ENCODE measurements around the gene OSTM1. TPM values are rescaled to one million over a fixed set of nuclear protein-coding genes. Genes with fewer than 3 reads are reported as not detected.

The OSTM1 gene
- total and polyA plus RNA-seq, 2 experiments from 2014 or later = 27.0 to 29.3 TPM

DNA sequence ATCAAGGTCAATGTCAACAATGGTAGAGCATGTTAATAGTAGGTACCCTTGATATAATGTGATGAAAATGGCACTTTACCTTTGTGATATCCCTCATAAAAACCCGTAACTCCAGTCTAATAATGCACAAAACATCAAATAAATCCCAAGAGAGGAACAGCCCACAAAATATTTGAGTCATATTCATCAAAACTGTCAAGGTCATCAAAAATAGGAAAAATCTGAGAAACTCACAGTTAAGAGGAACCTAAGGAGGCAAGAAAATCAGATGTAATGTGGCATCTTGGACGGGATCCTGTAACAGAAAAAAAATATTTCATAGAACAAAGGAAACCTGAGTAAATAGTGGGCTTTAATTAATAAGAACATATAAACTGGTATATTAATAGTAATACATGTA lies 25.5 kb upstream of the OSTM1 start:
- Histone ChIP-seq H3K9me2 (ENCODE audit: insufficient read depth) (no peaks in the 10 kb centered on the region), H3K4me2 (ENCODE audit: unreplicated experiment) (no peak overlapping the region)
- in situ Hi-C loops (cut with MboI) = loop anchor here (25.0 kb wide), 1 partner anchor 962 kb away; no protein-coding TSS in a partner anchor

DNA sequence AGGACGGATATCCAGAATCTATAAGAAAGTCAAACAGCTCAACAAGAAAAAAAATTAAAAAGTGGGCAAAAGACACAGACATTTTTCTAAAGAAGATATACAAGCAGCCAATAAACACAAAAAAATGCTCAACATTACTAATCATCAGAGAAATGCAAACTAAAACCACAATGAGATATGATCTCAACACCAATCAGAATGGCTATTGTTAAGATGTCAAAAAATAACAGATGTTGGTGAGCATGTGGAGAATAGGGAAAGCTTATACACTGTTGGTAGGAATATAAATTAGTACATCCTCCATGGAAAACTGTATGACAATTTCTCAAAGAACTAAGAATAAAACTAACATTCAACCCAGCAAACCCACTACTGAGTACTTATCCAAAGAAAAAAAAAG lies 23.3 kb upstream of the OSTM1 start:
- H3K79me2 ChIP-seq (ENCODE audit: insufficient read depth) = no peaks in the 10 kb centered on the region

More for the DNA sequence above, 25.5 kb upstream of the OSTM1 start:
- Histone ChIP-seq H3F3A (ENCODE audit: insufficient read depth) (no peaks in the 10 kb centered on the region), H3K27me3 (replicated peaks; ENCODE audit: insufficient read depth) (peaks cover 20% of the 10 kb centered on the region; the same call in 1 of the 2 replicates), H3K79me2 (ENCODE audit: insufficient read depth) (no peaks in the 10 kb centered on the region), H3K36me3 (ENCODE audit: low read depth) (no peaks in the 10 kb centered on the region), H3K27ac (no peak overlapping the region), H3K9me3 (ENCODE audit: low read depth) (no peaks in the 10 kb centered on the region), H3K9ac (no peak overlapping the region), H2AFZ (no peak overlapping the region), H3K4me3 (no peak overlapping the region), H4K20me1 (ENCODE audit: insufficient read depth) (no peaks in the 10 kb centered on the region), H3K4me1 (ENCODE audit: insufficient read depth) (no peaks in the 10 kb centered on the region)
- DNase-seq = no peak
- TF ChIP-seq EZH2phosphoT487 (IDR thresholded peaks at IDR 0.05; ENCODE audit: insufficient read depth, low read depth) = no peak
- no peak for TF ChIP-seq EZH2 (IDR thresholded peaks at IDR 0.05; ENCODE audit: insufficient read depth, poor library complexity, severe bottlenecking)
- 69 to 81% methylated on average over 2 of the region's 2 CpGs for WGBS, 2 experiments (ENCODE audit: low coverage in 1 of 2, low lambda C conversion rate in 2 of 2, missing lambda C conversion rate in 2 of 2)

GRCh38 chr6:108093781-108094300 lies 19.3 kb upstream of the OSTM1 start:
- in situ Hi-C loops (cut with MboI) = no loop called here
- Histone ChIP-seq H2AFZ (no peak overlapping the region), H3K36me3 (ENCODE audit: low read depth) (no peaks in the 10 kb centered on the region), H3K4me3 (no peak overlapping the region), H3F3A (ENCODE audit: insufficient read depth) (no peaks in the 10 kb centered on the region), H3K79me2 (ENCODE audit: insufficient read depth) (no peaks in the 10 kb centered on the region), H3K27me3 (replicated peaks; ENCODE audit: insufficient read depth) (peaks cover 6% of the 10 kb centered on the region; the same call in 1 of the 2 replicates), H3K27ac (no peak overlapping the region), H3K9me2 (ENCODE audit: insufficient read depth) (no peaks in the 10 kb centered on the region), H3K9me3 (ENCODE audit: low read depth) (no peaks in the 10 kb centered on the region), H3K4me1 (ENCODE audit: insufficient read depth) (no peaks in the 10 kb centered on the region), H4K20me1 (ENCODE audit: insufficient read depth) (no peaks in the 10 kb centered on the region), H3K4me2 (ENCODE audit: unreplicated experiment) (no peak overlapping the region), H3K9ac (no peak overlapping the region)
- no peak for DNase-seq
- 17% methylated on average over 4 of the region's 4 CpGs for WGBS, 2 experiments (ENCODE audit: low coverage in 1 of 2, low lambda C conversion rate in 2 of 2, missing lambda C conversion rate in 2 of 2)
- TF ChIP-seq EZH2phosphoT487 (IDR thresholded peaks at IDR 0.05; ENCODE audit: insufficient read depth, low read depth) (no peak), EZH2 (IDR thresholded peaks at IDR 0.05; ENCODE audit: insufficient read depth, poor library complexity, severe bottlenecking) (no peak)

More for the DNA sequence above, 23.3 kb upstream of the OSTM1 start:
- no peak overlapping the region for H3K27ac ChIP-seq
- TF ChIP-seq EZH2 (IDR thresholded peaks at IDR 0.05; ENCODE audit: insufficient read depth, poor library complexity, severe bottlenecking) (no peak), EZH2phosphoT487 (IDR thresholded peaks at IDR 0.05; ENCODE audit: insufficient read depth, low read depth) (no peak)
- no peaks in the 10 kb centered on the region for H3K36me3 ChIP-seq (ENCODE audit: low read depth)
- no peak overlapping the region for H2AFZ ChIP-seq
- peaks cover 22% of the 10 kb centered on the region; the same call in 1 of the 2 replicates for H3K27me3 ChIP-seq (replicated peaks; ENCODE audit: insufficient read depth)
- in situ Hi-C loops (cut with MboI) = no loop called here
- H3K4me1 ChIP-seq (ENCODE audit: insufficient read depth) = no peaks in the 10 kb centered on the region
- H3F3A ChIP-seq (ENCODE audit: insufficient read depth) = no peaks in the 10 kb centered on the region
- no peak overlapping the region for H3K4me3 ChIP-seq
- no peaks in the 10 kb centered on the region for H3K9me2 ChIP-seq (ENCODE audit: insufficient read depth)
- H3K4me2 ChIP-seq (ENCODE audit: unreplicated experiment) = no peak overlapping the region
- H3K9me3 ChIP-seq (ENCODE audit: low read depth) = no peaks in the 10 kb centered on the region
- 77% methylated on average over 1 of the region's 1 CpG for WGBS, 2 experiments (ENCODE audit: low coverage in 1 of 2, low lambda C conversion rate in 2 of 2, missing lambda C conversion rate in 2 of 2)
- no peak for DNase-seq
- no peaks in the 10 kb centered on the region for H4K20me1 ChIP-seq (ENCODE audit: insufficient read depth)
- H3K9ac ChIP-seq = no peak overlapping the region

GRCh38 chr6:108091288-108091687 lies 16.7 kb upstream of the OSTM1 start:
- TF ChIP-seq EZH2phosphoT487 (IDR thresholded peaks at IDR 0.05; ENCODE audit: insufficient read depth, low read depth) = no peak
- no peak for TF ChIP-seq EZH2 (IDR thresholded peaks at IDR 0.05; ENCODE audit: insufficient read depth, poor library complexity, severe bottlenecking)
- no peaks in the 10 kb centered on the region for H3K9me2 ChIP-seq (ENCODE audit: insufficient read depth)
- no peak overlapping the region for H3K9ac ChIP-seq
- H3K4me2 ChIP-seq (ENCODE audit: unreplicated experiment) = no peak overlapping the region
- no peaks in the 10 kb centered on the region for H3K36me3 ChIP-seq (ENCODE audit: low read depth)
- no peaks in the 10 kb centered on the region for H3K9me3 ChIP-seq (ENCODE audit: low read depth)
- in situ Hi-C loops (cut with MboI) = no loop called here
- no peak overlapping the region for H3K4me3 ChIP-seq
- no peak overlapping the region for H3K27ac ChIP-seq
- no peaks in the 10 kb centered on the region for H3K4me1 ChIP-seq (ENCODE audit: insufficient read depth)
- H3K27me3 ChIP-seq (replicated peaks; ENCODE audit: insufficient read depth) = peaks cover 6% of the 10 kb centered on the region
- no peak overlapping the region for H2AFZ ChIP-seq
- no peaks in the 10 kb centered on the region for H3F3A ChIP-seq (ENCODE audit: insufficient read depth)
- H3K79me2 ChIP-seq (ENCODE audit: insufficient read depth) = no peaks in the 10 kb centered on the region
- no peaks in the 10 kb centered on the region for H4K20me1 ChIP-seq (ENCODE audit: insufficient read depth)
- DNase-seq = no peak

DNA sequence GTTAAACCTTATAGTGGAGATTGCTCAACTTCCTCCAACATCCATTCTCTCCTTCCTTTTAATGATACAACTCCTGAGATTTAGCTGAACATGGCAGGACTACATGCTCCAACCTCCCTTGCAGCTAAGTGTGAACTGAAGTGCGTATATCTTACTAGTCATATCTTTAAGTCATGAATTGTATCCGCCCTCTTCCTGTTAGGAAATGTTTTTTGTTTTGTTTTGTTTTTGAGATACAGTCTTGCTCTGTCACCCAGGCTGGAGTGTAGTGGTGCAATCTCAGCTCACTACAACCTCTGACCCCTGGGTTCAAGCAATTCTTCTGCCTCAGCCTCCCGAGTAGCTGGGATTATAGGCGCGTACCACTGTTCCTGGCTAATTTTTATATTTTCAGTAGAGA lies 8.8 kb upstream of the OSTM1 start:
- no peak overlapping the region for H2AFZ ChIP-seq
- no peaks in the 10 kb centered on the region for H3K79me2 ChIP-seq (ENCODE audit: insufficient read depth)
- DNase-seq = no peak
- H3F3A ChIP-seq (ENCODE audit: insufficient read depth) = no peaks in the 10 kb centered on the region
- H3K9me3 ChIP-seq (ENCODE audit: low read depth) = no peaks in the 10 kb centered on the region
- peaks cover 10% of the 10 kb centered on the region; the same call in 1 of the 2 replicates for H3K4me1 ChIP-seq (ENCODE audit: insufficient read depth)
- in situ Hi-C loops (cut with MboI) = no loop called here
- no peaks in the 10 kb centered on the region for H3K36me3 ChIP-seq (ENCODE audit: low read depth)
- TF ChIP-seq EZH2phosphoT487 (IDR thresholded peaks at IDR 0.05; ENCODE audit: insufficient read depth, low read depth) = no peak
- TF ChIP-seq EZH2 (IDR thresholded peaks at IDR 0.05; ENCODE audit: insufficient read depth, poor library complexity, severe bottlenecking) = no peak
- H3K9ac ChIP-seq = no peak overlapping the region
- H3K9me2 ChIP-seq (ENCODE audit: insufficient read depth) = no peaks in the 10 kb centered on the region
- no peak overlapping the region for H3K4me3 ChIP-seq
- H4K20me1 ChIP-seq (ENCODE audit: insufficient read depth) = no peaks in the 10 kb centered on the region
- no peak overlapping the region for H3K4me2 ChIP-seq (ENCODE audit: unreplicated experiment)
- H3K27ac ChIP-seq = no peak overlapping the region
- 93 to 98% methylated on average over 5 of the region's 5 CpGs for WGBS, 2 experiments (ENCODE audit: low coverage in 1 of 2, low lambda C conversion rate in 2 of 2, missing lambda C conversion rate in 2 of 2)
- no peaks in the 10 kb centered on the region; the same call in 1 of the 2 replicates for H3K27me3 ChIP-seq (replicated peaks; ENCODE audit: insufficient read depth)

Data from GM23248 (cell line).